KG1 (cell line): ENCODE data around the gene LRRC59.

Experiments used
- DNase-seq: peaks from one replicate; lab custom pipeline; 2025; lab: John Stamatoyannopoulos, UW

LRRC59 gene

DNA sequence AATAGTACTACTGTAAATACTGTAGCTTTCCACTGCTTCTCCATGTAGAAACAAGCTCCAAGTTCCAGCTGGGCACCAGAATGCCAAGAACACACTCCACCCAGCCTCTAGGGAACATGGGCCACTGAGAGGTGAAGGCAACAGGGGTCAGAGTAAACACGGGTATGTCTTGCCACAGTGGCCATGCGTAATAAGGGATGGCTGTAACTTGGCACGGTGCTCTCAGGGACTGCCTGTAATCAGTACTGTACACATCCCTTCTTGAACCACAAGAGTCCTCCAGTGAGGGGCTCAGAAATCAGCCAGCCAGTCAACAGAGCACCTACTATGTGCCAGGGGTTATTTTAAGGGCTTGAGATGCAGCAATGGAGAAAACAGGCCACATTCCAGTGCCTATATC lies 10.8 kb downstream of the LRRC59 start:
- no peak for DNase-seq

DNA sequence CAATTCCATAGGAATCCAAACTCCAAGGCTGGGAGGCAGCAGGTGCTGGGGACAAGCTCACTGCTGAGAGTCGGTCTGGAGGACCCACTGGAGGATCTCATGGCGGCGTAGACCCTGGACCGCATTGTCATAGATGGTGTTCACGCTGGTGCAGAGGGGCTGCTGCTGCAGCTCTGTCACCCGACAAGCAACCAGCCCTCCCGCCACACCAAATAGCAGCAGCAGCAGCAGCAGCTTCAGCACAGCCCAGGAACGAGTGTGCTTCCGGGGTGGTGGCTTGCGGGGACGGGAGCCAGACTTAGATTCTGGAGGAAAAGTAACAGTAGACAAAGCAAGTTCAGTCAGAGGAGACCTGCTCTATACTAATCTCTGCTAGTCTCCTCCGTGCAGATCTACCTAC lies 14.4 kb downstream of the LRRC59 start:
- no peak for DNase-seq

GRCh38 chr17:50381920-50382319 lies 15.4 kb downstream of the LRRC59 start:
- no peak for DNase-seq

GRCh38 chr17:50381260-50381815 lies 16.0 kb downstream of the LRRC59 start:
- no peak for DNase-seq

DNA sequence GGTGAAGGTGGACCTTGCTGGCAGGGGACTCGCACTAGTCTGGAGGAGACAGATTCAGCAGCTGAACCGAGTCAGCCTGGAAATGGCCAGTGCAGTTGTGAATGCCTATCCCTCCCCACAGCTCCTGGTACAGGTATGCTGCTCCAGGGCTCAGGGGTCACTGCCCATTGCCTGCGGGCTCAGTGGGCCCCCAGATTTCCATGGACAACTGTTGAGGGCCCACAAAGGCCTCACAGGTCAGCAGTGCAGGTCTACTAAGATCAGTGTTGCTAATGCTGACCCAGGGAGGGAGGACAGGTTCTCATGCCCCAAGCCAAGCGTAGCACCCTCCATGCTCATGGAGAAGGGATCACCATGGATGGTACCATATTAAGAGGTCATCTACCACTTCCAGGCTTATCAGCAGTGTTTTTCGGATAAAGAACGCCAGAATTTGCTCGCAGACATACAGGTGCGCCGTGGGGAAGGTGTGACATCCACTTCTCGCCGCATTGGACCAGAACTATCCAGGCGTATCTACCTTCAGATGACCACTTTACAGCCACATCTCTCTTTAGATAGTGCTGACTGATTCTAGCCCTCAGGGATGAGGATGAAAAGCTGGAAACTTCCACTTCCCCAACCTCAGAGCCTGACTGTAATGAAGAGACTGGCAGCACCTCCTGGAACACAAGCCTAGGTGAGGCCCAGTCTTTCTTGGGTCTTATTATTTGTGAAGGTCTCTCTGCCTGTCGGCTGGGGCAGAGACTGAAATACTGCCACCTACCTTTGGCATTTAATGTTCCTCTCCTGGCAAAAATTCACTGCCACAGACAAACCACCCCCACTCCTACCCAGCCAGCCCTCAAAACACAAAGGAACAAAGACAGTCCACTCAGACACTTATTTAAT lies 16.7 kb downstream of the LRRC59 start:
- DNase-seq, result no peak

DNA sequence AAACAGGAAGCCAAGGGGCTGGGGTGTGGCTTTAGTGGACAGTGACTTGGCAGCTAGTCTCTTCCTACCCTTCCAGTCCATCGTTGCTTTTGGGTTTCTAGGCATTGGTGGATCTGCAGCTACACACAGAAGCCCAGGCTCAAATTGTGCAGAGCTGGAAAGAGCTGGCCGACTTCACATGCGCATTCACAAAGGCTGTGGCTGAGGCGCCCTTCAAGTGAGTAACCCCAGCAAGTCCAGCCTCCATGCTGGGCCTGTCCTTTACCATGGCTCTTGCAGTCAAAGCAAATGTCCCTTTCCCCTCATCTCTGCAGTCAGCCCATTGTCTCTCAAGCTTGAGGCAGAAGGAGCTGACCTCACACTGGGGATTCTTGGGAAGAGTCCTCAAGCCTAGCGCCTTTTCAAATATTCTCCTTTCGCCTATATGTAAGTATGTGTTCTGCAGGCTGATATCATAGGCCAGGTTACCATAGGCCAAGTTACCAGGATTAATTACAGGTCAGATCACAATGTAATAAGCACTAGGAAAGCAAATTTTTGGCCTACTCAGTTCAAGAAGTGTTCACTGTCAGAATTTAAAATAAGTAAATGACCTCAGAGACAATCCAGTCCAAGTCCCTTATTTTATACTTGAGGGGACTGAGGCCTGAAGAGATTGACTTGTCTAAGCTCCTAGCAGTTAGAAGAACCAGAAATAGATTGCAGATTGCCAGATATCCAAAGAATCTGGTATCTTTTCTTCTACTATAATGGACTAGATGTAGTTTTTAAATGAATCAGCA lies 17.8 kb downstream of the LRRC59 start:
- DNase-seq, result no peak

GRCh38 chr17:50375858-50376538 lies 21.3 kb downstream of the LRRC59 start:
- no peak for DNase-seq

GRCh38 chr17:50373705-50374104 lies 23.6 kb downstream of the LRRC59 start:
- DNase-seq, result no peak

DNA sequence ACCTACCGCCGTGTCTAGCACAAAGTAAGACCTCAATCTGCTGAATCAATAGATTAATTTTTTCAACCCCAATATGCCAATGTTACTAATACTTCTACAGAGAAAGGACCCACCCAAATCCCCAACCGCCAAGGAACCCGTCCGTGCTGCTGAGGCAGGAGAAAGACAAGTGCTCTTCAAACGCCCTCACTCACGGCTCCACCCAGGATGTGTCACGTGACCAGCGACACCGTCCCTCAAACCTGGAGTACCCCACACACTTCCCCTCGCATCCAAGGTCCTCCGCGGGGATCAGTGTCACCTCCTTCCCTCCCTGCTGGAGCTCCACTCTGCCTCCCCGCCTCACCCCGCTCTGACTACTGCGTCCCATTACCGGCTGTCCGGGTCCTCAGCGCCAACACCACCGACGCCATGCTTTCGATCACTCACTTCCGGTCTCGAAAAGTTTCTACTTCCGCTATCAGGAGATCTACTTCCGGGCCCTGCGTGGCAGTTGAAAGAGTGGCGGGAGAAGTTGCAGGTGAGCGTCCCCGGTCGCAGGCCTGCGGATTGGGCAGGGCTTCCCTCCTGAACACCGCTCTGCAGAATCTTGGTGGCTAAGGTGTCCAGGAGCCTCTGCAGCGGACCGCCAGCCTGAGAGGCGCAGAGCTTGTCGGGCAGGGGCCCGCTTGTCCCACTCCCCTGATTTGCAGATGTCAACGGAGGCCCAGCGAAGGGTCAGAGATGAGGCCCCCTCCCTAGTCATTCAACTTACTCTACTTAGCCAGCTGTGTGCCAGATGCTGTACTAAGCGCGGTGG lies 24.4 kb downstream of the LRRC59 start, which contains the start of the genes EME1 and MRPL27:
Gene EME1, plus strand, starts transcription at position 472 of the 799 bp plus-strand sequence. CDS start 1,980 bp downstream, outside the sequence.
Gene MRPL27, minus strand, starts transcription at position 427 of the 799 bp plus-strand sequence. Its CDS starts 14 bp downstream, at position 413.
- peak; percentile 95 for DNase-seq

- DNase-seq, result no peak
These were observed 25.0 kb downstream of the LRRC59 start for GRCh38 chr17:50372222-50372757.

GRCh38 chr17:50371526-50371925 lies 25.8 kb downstream of the LRRC59 start:
- no peak for DNase-seq

GRCh38 chr17:50370052-50370451 lies 27.3 kb downstream of the LRRC59 start:
- no peak for DNase-seq

GRCh38 chr17:50367401-50367800 lies 29.9 kb downstream of the LRRC59 start:
- no peak for DNase-seq

DNA sequence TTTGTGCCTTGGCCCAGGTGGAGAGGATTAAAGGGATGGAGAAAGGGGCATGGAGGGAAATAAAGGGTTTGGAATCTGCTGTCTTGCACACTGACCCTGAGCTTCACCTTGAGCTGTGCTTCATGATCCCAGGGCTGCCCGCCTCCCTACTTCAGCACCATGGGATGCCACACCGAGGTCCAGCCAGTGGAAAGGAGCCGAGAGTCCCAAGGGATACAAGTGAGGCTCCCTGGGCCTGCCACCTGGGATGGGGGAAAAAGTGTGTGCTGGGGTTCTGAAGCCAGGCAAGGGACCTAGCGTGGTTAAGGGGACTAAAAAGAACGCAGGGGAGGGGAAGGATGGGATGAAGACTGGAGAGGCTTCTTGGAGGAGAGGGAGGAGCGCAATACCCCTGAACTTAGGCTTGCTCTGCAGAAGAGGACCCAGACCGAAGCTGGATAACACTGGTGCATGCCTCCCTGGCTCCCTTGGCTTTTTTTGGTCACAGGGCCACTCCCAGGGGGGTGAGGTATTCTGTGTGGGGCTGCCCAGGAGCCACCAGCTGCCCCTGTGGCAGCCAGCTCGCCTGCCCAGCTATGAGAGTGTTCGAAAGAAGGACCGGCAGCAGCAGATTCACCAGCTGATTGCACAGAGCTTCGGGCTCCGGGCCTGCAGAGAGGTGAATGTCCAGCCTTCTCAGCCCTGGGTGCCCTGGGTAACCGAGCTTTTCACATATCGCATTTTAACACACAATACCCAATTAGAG lies 31.5 kb downstream of the LRRC59 start:
- no peak for DNase-seq

- no peak for DNase-seq
These were observed 32.2 kb downstream of the LRRC59 start for GRCh38 chr17:50365165-50365564.

DNA sequence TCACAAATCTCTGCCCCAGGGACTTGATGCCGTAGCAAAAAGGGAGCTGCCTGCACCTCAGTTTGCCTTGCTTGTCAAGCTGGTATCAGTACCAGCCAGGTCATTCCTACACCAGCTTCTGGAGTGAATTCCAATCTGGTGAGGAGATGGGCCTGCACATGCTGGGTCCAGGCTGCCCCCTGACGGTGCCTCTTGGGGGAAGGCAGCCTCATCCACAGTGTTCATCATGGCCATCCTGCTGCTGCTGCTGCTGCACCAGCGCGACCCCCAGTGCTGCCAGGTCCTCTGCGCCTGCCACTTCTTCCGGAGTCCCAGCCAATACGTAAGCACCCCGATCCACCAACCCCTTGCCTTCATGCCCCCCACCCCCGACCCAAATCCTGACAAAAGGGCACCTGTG lies 32.6 kb downstream of the LRRC59 start:
- no peak for DNase-seq

- DNase-seq, result no peak
These were observed 33.3 kb downstream of the LRRC59 start for GRCh38 chr17:50364061-50364458.

DNA sequence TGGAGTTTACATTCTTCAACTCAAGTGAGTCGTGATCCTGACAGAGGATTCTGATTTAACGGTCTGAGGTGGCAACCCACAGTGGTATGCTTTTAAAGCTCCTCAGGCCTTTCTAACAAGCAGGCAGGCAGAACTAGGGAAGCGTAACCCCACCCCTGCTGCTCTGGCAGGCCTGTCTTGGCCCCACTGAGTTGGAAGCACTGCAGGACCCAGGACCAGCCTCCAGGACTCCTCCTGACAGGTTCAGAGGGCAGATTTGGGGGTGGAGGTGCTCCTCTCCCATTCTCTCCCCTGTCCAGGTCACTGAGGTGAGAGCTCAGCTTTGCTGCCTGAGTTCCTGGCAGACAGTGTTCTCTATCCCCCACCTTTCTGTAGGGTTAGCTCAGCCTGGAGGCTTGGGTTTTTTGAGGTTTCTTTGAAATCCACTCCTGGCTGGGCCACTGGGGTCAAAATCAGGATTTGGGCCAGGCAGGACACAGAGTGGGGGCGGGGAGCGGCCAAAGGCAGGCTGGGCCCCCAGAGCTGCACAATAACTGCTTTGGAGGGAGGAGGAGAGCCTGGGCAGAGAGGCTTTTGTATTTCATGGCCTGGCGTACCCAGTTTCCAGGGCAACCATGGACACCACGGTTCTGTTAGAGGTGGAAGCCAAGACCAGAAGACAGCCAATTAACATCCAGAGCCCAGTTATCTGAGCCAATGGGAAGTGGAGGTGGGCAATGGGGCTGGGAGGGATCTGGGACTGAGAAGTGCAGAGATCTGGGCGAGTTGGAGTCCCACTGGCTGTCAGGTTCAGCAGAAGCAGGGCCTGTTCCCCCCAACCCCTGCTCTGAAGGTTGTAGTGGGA lies 33.9 kb downstream of the LRRC59 start:
- DNase-seq, result no peak

DNA sequence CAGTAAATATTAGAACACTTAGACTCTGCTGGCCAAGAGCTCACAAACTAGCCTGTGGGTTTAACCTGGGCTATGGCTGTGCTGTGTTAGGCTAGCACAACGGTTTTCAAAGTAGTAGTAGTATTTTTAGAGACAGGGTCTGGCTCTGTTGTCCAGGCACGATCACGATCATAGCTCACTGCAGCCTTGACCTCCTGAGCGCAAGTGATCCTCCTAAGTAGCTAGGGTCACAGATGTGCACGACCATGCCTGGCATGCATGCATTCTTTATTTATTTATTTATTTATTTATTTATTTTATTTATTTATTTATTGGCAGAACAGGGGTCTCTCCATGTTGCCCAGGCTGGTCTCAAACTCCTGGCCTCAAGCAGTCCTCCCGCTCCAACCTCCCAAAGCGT lies 34.7 kb downstream of the LRRC59 start:
- no peak for DNase-seq
